ENCODE results near the gene PDZD8. TPM values are rescaled to one million over a fixed set of nuclear protein-coding genes. Genes with fewer than 3 reads are reported as not detected.
A peak's percentile ranks its signal among the peaks of the same experiment; 100 is the strongest.

The PDZD8 gene
- total and polyA plus RNA-seq, 2 experiments from 2014 or later, result 14.4 to 20.1 TPM

DNA sequence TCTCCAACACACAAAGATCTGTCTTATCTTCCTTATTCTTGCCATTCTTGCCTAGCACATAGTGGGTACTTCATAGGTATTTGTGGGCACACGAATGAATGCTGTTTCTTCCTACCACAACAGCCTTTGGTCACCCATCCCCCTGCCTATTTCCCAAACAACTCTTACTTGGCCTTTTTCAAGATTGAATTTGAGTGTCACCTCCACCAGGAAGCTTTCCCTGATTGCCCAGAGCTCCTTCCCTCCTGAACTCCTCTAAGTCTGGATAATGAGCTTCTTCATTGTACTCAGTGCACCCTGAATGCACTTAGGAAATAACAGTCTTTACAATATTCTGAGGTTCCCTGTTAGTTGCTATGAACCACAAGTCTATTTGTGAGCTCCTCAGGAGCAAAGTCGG is 11.6 kb upstream of the PDZD8 start:
- Histone ChIP-seq H2AFZ (no peak overlapping the region), H3K27me3 (replicated peaks; ENCODE audit: insufficient read depth) (peaks cover 16% of the 10 kb centered on the region), H3F3A (ENCODE audit: insufficient read depth) (peaks cover 7% of the 10 kb centered on the region), H3K9me3 (ENCODE audit: low read depth) (no peaks in the 10 kb centered on the region), H3K36me3 (ENCODE audit: low read depth) (no peaks in the 10 kb centered on the region), H3K79me2 (ENCODE audit: insufficient read depth) (no peaks in the 10 kb centered on the region), H4K20me1 (ENCODE audit: insufficient read depth) (no peaks in the 10 kb centered on the region), H3K27ac (no peak overlapping the region), H3K9ac (no peak overlapping the region), H3K4me2 (ENCODE audit: unreplicated experiment) (no peak overlapping the region), H3K4me3 (no peak overlapping the region), H3K9me2 (ENCODE audit: insufficient read depth) (no peaks in the 10 kb centered on the region), H3K4me1 (ENCODE audit: insufficient read depth) (peaks cover 9% of the 10 kb centered on the region)
- no peak for DNase-seq
- 72 to 79% methylated on average over 2 of the region's 2 CpGs for WGBS, 2 experiments (ENCODE audit: low coverage in 1 of 2, low lambda C conversion rate in 2 of 2, missing lambda C conversion rate in 2 of 2)
- TF ChIP-seq EZH2 (IDR thresholded peaks at IDR 0.05; ENCODE audit: insufficient read depth, poor library complexity, severe bottlenecking), result no peak
- in situ Hi-C loops (cut with MboI), result no loop called here

DNA sequence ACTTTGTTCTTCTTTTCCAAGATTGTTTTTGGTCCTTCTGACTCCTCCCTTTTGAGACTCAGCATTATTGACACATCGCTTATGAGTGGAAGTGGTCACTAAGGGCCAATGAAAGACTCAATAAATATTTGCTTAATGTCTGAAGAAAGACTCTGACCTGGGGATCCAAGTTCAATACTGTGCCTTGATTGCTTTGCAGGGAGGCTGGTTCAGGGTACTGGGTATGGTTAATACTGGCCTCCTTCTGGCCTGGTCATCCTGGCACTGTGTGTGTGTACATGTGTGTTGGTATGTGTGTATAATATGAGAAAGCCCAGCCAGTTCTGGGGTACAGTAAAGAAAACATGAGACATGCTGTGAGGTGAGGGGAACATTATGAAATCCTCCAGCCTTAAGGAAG is 7.6 kb upstream of the PDZD8 start:
- in situ Hi-C loops (cut with MboI), result no loop called here
- Histone ChIP-seq H3K9ac (no peak overlapping the region), H3K36me3 (ENCODE audit: low read depth) (no peaks in the 10 kb centered on the region), H3K4me3 (no peak overlapping the region), H3K9me2 (ENCODE audit: insufficient read depth) (no peaks in the 10 kb centered on the region), H2AFZ (no peak overlapping the region), H3K27me3 (replicated peaks; ENCODE audit: insufficient read depth) (peaks cover 11% of the 10 kb centered on the region), H3K27ac (no peak overlapping the region), H3F3A (ENCODE audit: insufficient read depth) (no peaks in the 10 kb centered on the region), H3K4me2 (ENCODE audit: unreplicated experiment) (no peak overlapping the region), H3K9me3 (ENCODE audit: low read depth) (no peaks in the 10 kb centered on the region), H3K4me1 (ENCODE audit: insufficient read depth) (no peaks in the 10 kb centered on the region), H3K79me2 (ENCODE audit: insufficient read depth) (no peaks in the 10 kb centered on the region), H4K20me1 (ENCODE audit: insufficient read depth) (no peaks in the 10 kb centered on the region)
- TF ChIP-seq EZH2 (IDR thresholded peaks at IDR 0.05; ENCODE audit: insufficient read depth, poor library complexity, severe bottlenecking) (no peak), EZH2phosphoT487 (IDR thresholded peaks at IDR 0.05; ENCODE audit: insufficient read depth, low read depth) (no peak)
- no peak for DNase-seq
- 49 to 55% methylated on average over 1 of the region's 1 CpG for WGBS, 2 experiments (ENCODE audit: low coverage in 1 of 2, low lambda C conversion rate in 2 of 2, missing lambda C conversion rate in 2 of 2)

DNA sequence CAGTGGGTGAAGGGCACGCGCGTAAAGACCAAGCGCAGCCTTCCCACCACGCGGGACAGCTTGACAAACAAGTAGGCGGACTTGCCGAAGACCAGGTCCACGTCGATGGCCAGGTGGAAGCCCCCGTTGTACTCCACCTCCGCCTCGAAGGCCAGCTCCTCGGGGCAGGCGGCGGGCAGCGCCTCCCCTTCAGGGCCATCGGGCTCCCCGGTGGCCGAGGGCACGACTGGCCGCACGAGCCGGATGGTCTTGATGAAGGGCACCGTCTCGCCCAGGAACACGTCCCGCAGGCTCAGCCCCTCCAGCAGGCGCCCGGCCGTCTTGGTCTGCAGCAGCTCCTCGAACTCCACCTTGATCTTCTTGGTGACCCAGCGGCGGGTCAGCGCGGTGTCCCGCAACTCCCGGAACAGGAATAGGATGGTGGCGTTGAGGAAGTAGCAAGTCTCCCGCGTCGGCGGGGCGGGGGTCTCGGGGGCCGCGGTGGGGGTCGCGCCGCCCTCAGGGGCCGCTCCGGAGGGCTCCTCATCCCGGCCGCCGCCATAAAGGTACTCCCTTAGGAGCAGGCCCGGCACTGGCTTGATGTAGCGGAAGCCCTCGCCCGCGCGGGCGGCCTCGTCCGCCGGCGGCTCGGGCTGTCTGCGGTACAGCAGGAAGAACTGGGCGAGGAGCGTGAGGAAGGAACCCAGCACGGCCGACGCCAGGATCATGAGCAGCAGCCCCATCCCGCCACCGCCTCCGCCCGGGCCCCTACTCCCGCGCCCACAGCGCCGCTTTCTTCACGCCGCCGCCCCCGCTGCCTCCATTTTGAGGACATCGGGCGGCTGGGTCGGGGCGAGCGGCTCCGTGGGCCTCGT is 507 bp downstream of the PDZD8 start:
- Histone ChIP-seq H3K4me2 (ENCODE audit: unreplicated experiment) (peak overlapping the region; percentile 94), H3K9me3 (ENCODE audit: low read depth) (no peaks in the 10 kb centered on the region), H3K27ac (peak overlapping the region; percentile 74), H3K9me2 (ENCODE audit: insufficient read depth) (no peaks in the 10 kb centered on the region), H3K4me3 (peak overlapping the region; percentile 89), H3K9ac (peak overlapping the region; percentile 84), H3F3A (ENCODE audit: insufficient read depth) (peaks cover 8% of the 10 kb centered on the region; the same call in 1 of the 2 replicates), H4K20me1 (ENCODE audit: insufficient read depth) (peaks cover 17% of the 10 kb centered on the region; the same call in 1 of the 2 replicates), H3K4me1 (ENCODE audit: insufficient read depth) (peaks cover 27% of the 10 kb centered on the region), H2AFZ (peak overlapping the region; percentile 60), H3K79me2 (ENCODE audit: insufficient read depth) (peaks cover 52% of the 10 kb centered on the region), H3K36me3 (ENCODE audit: low read depth) (no peaks in the 10 kb centered on the region), H3K27me3 (replicated peaks; ENCODE audit: insufficient read depth) (no peaks in the 10 kb centered on the region)
- 0 to 2% methylated on average over 48 to 52 of the region's 92 CpGs for WGBS, 2 experiments (ENCODE audit: low coverage in 1 of 2, low lambda C conversion rate in 2 of 2, missing lambda C conversion rate in 2 of 2)
- TF ChIP-seq EZH2 (IDR thresholded peaks at IDR 0.05; ENCODE audit: insufficient read depth, poor library complexity, severe bottlenecking), result no peak
- no peak for TF ChIP-seq EZH2phosphoT487 (IDR thresholded peaks at IDR 0.05; ENCODE audit: insufficient read depth, low read depth)
- peak; percentile 80 for DNase-seq
- in situ Hi-C loops (cut with MboI), result no loop called here

DNA sequence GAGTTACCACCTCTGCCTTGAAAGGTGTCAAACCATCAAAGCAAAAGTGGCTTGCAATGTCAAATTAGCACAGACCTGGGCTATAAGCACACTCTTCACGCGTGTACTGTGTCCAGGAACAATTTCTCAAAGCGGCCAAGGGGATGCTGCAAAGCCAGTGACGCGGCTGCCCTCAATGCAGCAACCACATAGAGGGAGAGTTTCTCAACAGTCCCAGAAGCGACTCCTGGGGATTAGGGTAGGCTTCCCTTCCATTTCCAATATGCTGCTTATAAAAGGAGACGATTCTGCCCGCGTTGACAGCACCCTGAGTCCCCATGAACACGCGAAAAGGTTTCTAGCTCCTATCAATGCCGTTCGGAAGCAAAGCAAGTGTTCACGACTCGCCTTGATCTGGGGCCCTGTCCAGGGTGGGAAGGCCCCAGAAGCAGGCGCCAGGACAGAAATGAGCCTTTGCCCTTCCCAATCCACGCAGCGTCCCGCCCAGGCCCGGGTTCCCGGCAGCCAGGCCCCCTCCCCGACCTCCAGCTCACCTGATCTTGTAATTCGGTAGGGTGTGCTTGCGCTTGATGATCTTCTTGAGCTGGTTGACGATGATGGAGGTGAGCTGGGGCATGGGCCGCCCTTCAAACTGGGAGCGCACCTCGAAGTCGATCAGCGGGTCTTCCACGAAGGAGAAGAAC is 1.3 kb downstream of the PDZD8 start:
- Histone ChIP-seq H3K79me2 (ENCODE audit: insufficient read depth) (peaks cover 60% of the 10 kb centered on the region), H3K9me3 (ENCODE audit: low read depth) (no peaks in the 10 kb centered on the region), H3K4me3 (peak overlapping the region; percentile 89), H3F3A (ENCODE audit: insufficient read depth) (peaks cover 14% of the 10 kb centered on the region; the same call in 1 of the 2 replicates), H4K20me1 (ENCODE audit: insufficient read depth) (peaks cover 23% of the 10 kb centered on the region; the same call in 1 of the 2 replicates), H3K9me2 (ENCODE audit: insufficient read depth) (no peaks in the 10 kb centered on the region), H3K9ac (peak overlapping the region; percentile 84), H3K36me3 (ENCODE audit: low read depth) (no peaks in the 10 kb centered on the region), H2AFZ (peak overlapping the region; percentile 60), H3K4me1 (ENCODE audit: insufficient read depth) (peaks cover 30% of the 10 kb centered on the region), H3K27me3 (replicated peaks; ENCODE audit: insufficient read depth) (no peaks in the 10 kb centered on the region), H3K27ac (peak overlapping the region; percentile 74), H3K4me2 (ENCODE audit: unreplicated experiment) (peak overlapping the region; percentile 94)
- TF ChIP-seq EZH2phosphoT487 (IDR thresholded peaks at IDR 0.05; ENCODE audit: insufficient read depth, low read depth) (no peak), EZH2 (IDR thresholded peaks at IDR 0.05; ENCODE audit: insufficient read depth, poor library complexity, severe bottlenecking) (no peak)
- WGBS, 2 experiments (ENCODE audit: low coverage in 1 of 2, low lambda C conversion rate in 2 of 2, missing lambda C conversion rate in 2 of 2), result 0 to 1% methylated on average over 29 to 30 of the region's 31 CpGs
- in situ Hi-C loops (cut with MboI), result no loop called here
- DNase-seq, result peak; percentile 84

Measured in GM23248 (cell line).